HG02759 (cell line): Measurements from ENCODE around the gene HOXC5.
"Not testable (repeated sequence)": the region's sequence is repeated elsewhere in the genome, so short reads cannot be mapped to it uniquely, and the experiment has no call there.

Experiments used
- ATAC-seq: cut with Tn5 transposase; IDR thresholded peaks from one replicate; pipeline ENCODE4 v1.9.1; 2021; ENCODE audit warnings: mild to moderate bottlenecking, moderate library complexity; ENCODE audit not compliant: unreplicated experiment

The HOXC5 gene

GRCh38 chr12:54032086-54032619 is 697 bp upstream of the HOXC5 start:
- ATAC-seq, result no peak

- ATAC-seq, result no peak
Measured at GRCh38 chr12:54033106-54033979, 493 bp downstream of the HOXC5 start.

GRCh38 chr12:54033980-54034784 is 1.3 kb downstream of the HOXC5 start:
- no peak for ATAC-seq

GRCh38 chr12:54034785-54035310 is 2.0 kb downstream of the HOXC5 start:
- ATAC-seq, result no peak

- ATAC-seq, result no peak
Measured at GRCh38 chr12:54035568-54036264, 2.9 kb downstream of the HOXC5 start.

GRCh38 chr12:54036620-54037359 is 3.9 kb downstream of the HOXC5 start:
- peak; percentile 49 for ATAC-seq

GRCh38 chr12:54037360-54038283 is 4.8 kb downstream of the HOXC5 start:
- no peak for ATAC-seq

- no peak for ATAC-seq
Measured at GRCh38 chr12:54038284-54038870, 5.5 kb downstream of the HOXC5 start.

GRCh38 chr12:54038871-54039414 is 6.1 kb downstream of the HOXC5 start:
- no peak for ATAC-seq

GRCh38 chr12:54039417-54040147 is 6.7 kb downstream of the HOXC5 start:
- no peak for ATAC-seq

GRCh38 chr12:54040148-54040494 is 7.3 kb downstream of the HOXC5 start:
- no peak for ATAC-seq

GRCh38 chr12:54040648-54041047 is 7.8 kb downstream of the HOXC5 start:
- ATAC-seq, result no peak

- no peak for ATAC-seq
Measured at GRCh38 chr12:54041097-54041690, 8.3 kb downstream of the HOXC5 start.

GRCh38 chr12:54042033-54042432 is 9.2 kb downstream of the HOXC5 start:
- ATAC-seq, result not testable (repeated sequence)

- no peak for ATAC-seq
Measured at GRCh38 chr12:54042970-54043853, 10.4 kb downstream of the HOXC5 start.

- ATAC-seq, result no peak
Measured at GRCh38 chr12:54044425-54045103, 11.7 kb downstream of the HOXC5 start.
